CD1c-positive myeloid dendritic cell (primary cell): ENCODE measurements around the gene NHLH1.
A peak's percentile ranks its signal among the peaks of the same experiment; 100 is the strongest.

Experiments
- DNase-seq: peaks from one replicate; pipeline ENCODE4 v3.0.0-alpha.2; 2016; ENCODE audit errors: extremely low spot score

NHLH1 gene

GRCh38 chr1:160366731-160367515 lies at the start of gene NHLH1:
Gene NHLH1 (plus strand): TSS chr1:160367071. CDS start chr1:160370732, 3,661 bp downstream.
- no peak for DNase-seq

- DNase-seq, result no peak
These were observed 44.0 kb upstream of the NHLH1 start for GRCh38 chr1:160322831-160323230.

- no peak for DNase-seq
These were observed 41.6 kb upstream of the NHLH1 start for GRCh38 chr1:160325252-160325651.

GRCh38 chr1:160326418-160326817 lies 40.5 kb upstream of the NHLH1 start:
- DNase-seq, result no peak

GRCh38 chr1:160328184-160328583 lies 38.7 kb upstream of the NHLH1 start:
- no peak for DNase-seq

GRCh38 chr1:160330119-160330518 lies 36.8 kb upstream of the NHLH1 start:
- no peak for DNase-seq

GRCh38 chr1:160332516-160332915 lies 34.4 kb upstream of the NHLH1 start:
- no peak for DNase-seq

- DNase-seq, result peak; percentile 72
These were observed 28.3 kb upstream of the NHLH1 start for GRCh38 chr1:160338580-160338979.

GRCh38 chr1:160340146-160340545 lies 26.7 kb upstream of the NHLH1 start:
- DNase-seq, result no peak

- DNase-seq, result no peak
These were observed 26.0 kb upstream of the NHLH1 start for GRCh38 chr1:160340866-160341265.

GRCh38 chr1:160342526-160342925 lies 24.3 kb upstream of the NHLH1 start:
- no peak for DNase-seq

GRCh38 chr1:160342953-160343869 lies 23.7 kb upstream of the NHLH1 start, which contains the start of the genes COPA and NCSTN:
Gene COPA (minus strand): TSS chr1:160343250. CDS start chr1:160343170, 80 bp downstream.
Gene NCSTN (plus strand): TSS chr1:160343383. CDS start chr1:160343397, 14 bp downstream.
- DNase-seq, result peak; percentile 95

GRCh38 chr1:160344241-160344640 lies 22.6 kb upstream of the NHLH1 start:
- DNase-seq, result no peak

GRCh38 chr1:160344936-160345335 lies 21.9 kb upstream of the NHLH1 start:
- no peak for DNase-seq

GRCh38 chr1:160346463-160346862 lies 20.4 kb upstream of the NHLH1 start:
- DNase-seq, result peak; percentile 67

GRCh38 chr1:160346958-160347357 lies 19.9 kb upstream of the NHLH1 start:
- DNase-seq, result peak; percentile 90

- no peak for DNase-seq
These were observed 15.2 kb upstream of the NHLH1 start for GRCh38 chr1:160351629-160352028.

- no peak for DNase-seq
These were observed 14.3 kb upstream of the NHLH1 start for GRCh38 chr1:160352555-160352954.

- DNase-seq, result no peak
These were observed 13.6 kb upstream of the NHLH1 start for GRCh38 chr1:160353223-160353622.

GRCh38 chr1:160354388-160354985 lies 12.4 kb upstream of the NHLH1 start:
- DNase-seq, result peak; percentile 48

- DNase-seq, result no peak
These were observed 9.4 kb upstream of the NHLH1 start for GRCh38 chr1:160357286-160358002.
